HG03457 (cell line): ENCODE measurements around the gene MTO1.
"Not testable (repeated sequence)": the region's sequence is repeated elsewhere in the genome, so short reads cannot be mapped to it uniquely, and the experiment has no call there.

Experiments
- ATAC-seq: cut with Tn5 transposase; IDR thresholded peaks from one replicate; pipeline ENCODE4 v1.9.1; 2021; ENCODE audit warnings: moderate number of reproducible peaks; ENCODE audit not compliant: unreplicated experiment

Gene MTO1

DNA sequence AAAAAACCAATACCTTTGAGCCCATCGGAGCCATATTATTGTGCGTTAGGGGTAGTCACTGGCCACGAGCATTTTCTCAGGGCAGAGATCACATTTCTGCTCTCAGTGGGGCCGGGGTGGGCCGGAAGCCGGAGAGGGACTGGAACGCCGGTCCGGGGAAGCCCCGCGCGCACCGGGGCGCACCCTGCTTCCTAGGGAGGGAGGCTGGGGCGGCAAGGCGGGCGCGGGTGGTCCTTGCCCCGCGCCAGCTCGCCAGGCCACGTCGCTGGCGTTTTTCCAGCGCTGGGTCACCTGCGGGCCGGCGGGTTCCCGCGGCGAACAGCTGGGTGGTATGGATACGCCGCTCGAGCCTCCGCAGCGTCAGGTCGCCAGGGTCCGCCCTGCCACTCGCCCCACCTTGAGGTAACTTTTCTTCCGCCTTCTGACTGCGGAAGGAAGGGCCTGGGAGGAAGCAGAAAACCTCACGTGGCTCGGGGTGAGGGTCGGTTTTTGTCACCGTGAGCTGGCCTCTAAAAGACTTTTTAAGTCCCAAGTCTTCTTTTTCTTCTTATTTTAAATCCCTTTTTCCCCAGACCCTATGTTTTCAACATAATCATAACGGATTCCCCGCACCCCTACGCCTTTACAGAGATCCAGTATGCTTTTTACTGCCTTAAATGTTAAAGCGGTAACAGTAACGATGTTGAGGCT is 62.0 kb downstream of the MTO1 start:
- peak; percentile 34 for ATAC-seq

DNA sequence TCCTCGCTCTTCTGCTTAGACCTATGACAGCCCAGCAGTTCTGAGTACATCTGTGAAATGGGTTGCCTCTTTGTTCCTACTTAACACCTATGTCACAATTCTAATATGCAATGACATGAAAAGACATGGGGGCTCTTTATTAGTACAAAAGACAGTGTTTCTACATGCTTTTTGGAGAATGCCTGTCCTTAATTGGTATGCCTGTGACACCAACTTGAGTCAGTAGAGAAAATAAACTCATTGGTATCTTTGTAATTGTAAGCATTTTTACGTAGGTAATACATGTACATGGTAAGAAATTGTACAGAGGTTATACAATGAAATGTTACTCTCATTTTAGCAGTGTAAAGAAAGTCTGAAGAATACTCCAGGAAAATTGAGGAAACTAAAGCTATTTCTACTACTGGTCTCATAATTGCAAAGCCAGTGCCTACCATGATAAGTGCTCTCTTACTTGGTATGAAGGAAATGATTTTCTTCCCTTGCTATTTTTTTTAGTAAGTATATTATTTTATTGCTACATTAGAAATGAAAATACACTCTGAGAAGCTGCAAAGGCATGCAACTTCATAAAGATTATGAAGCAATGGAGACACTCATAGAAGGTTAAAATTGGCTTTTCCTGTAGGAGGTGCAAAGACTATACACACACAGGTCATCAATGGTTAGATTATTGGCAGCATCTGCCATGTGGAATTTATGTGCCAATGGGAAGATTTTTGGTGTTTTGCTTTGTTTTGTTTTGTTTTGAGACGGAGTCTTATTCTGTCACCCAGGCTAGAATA is 64.2 kb downstream of the MTO1 start:
- ATAC-seq, result no peak

DNA sequence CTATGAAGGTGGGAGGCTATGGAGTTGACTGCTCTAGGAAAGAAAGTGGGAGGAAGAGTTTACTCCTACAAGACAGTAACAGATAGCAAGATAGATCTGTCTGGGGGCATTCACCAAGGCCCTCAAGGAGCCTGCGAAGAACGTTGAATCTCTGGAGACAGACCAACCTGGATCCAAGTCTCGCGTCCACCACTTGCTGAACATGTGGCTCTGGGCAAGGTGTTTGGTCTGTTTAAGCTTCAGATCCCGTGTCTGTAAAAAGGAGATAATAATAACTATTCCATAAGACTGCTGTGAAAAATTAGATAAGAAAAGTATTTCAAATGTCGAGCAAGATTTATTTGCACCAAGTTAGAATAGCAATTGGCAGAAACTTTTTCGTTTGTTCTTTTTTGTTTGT is 67.4 kb downstream of the MTO1 start:
- no peak for ATAC-seq

DNA sequence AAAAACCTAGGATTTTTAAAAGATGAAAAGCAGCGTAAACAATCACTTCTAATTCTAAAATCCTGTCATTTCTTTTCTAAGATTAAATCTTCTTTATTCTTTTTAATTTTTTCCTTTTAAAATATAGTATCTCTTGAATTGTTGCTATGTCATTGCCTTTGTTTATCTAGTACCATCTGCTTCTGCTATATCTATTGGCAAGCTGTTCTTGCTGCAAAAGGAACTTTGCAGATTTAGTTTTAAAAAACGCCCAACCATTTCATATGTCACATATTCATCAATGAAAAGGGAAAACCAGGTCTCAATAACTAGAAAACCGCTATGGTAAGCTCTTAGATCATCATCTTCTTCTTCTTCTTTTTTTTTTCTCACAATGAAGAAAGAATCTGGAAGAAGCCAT is 70.8 kb downstream of the MTO1 start:
- no peak for ATAC-seq

DNA sequence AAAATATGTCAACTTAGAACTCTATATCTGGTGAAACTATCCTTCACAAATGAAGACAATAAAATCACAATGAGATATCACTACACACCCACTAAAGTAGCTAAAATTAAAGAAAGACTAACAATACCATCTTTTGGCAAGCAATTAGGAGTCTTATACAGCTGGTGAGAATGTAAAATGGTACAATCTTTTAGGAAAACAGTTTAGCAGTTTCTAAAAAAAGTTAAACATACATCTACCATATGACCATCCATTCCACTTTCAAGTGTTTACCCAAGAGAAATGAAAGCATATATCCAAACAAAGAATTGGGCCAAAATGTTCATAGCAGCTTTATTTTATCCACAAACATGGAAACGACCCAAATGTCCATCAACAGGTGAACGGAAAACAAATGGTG is 73.1 kb downstream of the MTO1 start:
- no peak for ATAC-seq

DNA sequence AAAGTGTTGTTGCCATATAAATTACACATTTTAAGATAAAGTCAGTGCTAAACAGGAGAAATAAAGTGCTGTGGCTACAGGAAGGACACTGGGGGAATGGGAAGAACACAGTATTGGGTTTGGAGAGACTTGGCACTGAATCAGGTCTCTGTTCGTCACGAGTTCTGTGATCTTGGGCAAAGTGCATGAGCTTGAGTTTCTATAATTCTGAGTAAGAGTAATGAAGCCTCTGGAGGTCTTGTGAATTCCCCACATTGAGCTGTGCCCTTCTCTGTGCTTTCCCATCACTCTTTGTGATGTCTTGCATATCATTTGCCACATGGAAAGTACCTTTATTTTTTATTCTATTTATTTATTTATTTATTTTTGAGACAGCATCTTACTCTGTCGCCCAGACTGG is 76.1 kb downstream of the MTO1 start:
- ATAC-seq, result no peak

DNA sequence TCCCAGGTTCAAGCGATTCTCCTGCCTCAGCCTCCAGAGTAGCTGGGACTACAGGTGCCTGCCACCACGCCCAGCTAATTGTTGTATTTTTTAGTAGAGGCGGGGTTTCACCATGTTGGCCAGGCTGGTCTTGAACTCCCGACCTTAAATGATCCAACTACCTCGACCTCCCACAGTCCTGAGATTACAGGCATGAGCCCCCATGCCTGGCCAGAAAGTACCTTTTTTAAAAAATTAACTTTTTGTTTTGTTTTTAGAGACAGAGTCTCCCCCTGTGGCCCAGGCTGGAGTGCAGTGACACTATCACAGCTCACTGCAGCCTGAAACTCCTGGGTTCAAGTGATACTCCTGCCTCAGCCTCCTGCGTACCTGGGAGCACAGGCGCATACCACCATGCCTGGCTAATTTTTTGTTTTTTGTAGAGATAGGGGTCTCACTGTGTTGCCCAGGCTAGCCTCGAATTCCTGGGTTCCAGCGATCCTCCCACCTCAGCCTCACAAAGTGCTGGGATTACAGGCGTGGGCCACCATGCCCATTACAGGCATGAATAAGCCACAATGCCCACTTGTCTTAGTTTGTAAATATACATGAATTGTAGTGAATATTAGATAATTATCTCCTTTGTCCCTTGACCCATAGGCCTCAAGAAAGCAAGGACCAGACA is 76.7 kb downstream of the MTO1 start:
- ATAC-seq, result no peak

DNA sequence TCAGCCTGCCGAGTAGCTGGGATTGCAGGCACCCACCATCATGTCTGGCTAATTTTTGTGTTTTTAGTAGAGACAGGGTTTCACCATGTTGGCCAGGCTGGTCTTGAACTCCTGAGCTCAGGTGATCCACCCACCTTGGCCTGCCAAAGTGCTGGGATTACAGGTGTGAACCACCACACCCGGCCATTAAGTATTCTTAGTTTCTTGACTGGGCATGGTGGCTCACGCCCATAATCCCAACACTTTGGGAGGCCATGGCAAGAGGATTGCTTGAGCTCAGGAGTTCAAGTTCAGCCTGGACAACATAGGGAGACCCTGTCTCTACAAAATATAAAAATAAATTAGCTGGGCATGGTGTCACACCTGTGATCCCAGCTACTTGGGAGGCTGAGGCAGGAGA is 80.9 kb downstream of the MTO1 start:
- ATAC-seq, result not testable (repeated sequence)

DNA sequence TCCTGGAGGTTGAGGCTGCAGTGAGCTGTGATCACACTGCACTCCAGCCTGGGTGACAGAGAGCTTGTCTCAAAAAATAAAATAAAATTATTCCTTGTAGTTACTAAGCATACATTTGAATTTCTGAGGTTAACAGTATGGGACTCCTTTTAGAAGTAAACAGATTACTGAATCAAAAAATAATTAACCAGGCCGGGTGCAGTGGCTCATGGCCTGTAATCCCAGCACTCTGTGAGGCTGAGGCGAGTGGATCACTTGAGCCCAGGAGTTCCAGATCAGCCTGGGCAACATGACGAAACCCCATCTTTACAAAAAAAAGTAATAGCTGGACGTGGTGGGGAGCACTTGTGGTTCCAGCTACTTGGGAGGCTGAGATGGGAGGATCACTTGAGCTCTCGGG is 81.4 kb downstream of the MTO1 start:
- no peak for ATAC-seq

DNA sequence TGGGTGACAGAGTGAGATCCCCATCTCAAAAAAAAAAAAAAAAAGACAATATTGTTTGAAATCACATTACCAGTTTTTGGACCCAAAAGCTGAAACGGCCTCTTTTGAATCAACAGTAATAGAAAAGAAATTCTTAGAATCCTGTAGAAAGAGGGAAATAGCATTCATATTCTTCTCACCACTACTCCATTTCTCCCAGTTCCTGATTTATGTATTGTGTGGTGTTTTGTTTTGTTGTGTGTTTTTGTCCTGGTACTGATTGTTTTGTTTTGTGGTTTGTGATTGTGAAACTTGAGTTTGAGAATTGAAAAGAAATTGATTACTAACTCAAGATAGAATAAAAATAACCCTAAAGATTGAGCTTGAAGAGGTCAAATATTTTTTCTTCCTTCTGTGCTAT is 85.5 kb downstream of the MTO1 start:
- no peak for ATAC-seq

DNA sequence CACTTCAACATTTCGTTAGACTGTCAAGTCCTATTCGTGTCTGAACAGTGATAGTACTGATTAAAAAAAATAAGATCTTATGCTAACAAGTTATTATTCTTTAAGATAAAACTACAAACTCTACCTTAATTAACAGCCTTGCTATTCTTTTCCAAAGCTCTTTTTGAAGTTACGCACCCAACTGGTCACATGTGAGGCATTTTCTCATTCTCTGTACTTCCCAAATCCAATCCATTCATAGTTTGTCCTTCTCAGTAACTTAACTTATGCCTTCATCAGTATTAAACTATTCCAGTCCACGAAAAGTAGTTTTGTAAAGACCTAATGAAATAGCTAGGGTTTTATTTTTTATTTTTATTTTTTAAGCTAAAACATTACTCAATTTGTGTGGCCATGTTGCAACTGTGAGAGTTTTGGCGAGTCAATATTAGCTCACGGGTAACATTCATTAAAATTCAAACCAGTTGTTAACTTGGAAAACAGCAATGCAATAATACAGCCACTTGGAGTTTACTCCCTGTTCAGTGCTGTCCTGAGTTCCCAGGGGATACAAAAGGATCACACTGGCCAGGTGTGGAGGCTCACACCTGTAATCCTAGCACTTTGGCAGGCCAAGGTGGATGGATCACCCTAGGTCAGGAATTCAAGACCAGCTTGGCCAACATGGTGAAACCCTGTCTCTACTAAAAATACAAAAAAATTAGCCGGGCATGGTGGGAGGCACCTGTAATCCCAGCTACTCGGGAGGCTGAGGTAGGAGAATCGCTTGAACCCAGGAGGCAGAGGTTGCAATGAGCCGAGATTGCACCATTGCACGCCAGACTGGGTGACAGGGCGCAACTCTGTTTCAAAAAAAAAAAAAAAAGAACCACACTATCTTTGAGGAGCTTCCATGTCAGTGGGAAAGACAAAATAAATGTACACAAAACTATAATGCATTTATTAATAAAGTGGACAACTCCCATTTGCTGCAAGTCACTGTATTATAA is 87.2 kb downstream of the MTO1 start:
- no peak for ATAC-seq

DNA sequence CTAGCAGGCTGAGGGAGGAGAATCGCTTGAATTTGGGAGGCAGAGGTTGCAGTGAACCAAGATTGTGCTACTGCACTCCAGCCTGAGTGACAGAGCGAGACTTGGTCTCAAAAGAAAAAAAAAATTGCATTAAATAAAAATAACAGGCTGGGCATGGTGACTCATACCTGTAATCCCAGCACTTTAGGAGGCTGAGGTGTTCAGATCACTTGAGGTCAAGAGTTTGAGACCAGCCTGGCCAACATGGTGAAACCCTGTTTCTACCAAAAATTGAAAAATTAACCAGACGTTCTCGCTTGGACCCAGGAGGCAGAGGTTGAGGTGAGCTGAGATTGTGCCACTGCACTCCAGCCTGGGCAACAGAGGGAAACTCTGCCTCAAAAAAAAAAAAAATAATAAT is 89.6 kb downstream of the MTO1 start:
- ATAC-seq, result not testable (repeated sequence)

DNA sequence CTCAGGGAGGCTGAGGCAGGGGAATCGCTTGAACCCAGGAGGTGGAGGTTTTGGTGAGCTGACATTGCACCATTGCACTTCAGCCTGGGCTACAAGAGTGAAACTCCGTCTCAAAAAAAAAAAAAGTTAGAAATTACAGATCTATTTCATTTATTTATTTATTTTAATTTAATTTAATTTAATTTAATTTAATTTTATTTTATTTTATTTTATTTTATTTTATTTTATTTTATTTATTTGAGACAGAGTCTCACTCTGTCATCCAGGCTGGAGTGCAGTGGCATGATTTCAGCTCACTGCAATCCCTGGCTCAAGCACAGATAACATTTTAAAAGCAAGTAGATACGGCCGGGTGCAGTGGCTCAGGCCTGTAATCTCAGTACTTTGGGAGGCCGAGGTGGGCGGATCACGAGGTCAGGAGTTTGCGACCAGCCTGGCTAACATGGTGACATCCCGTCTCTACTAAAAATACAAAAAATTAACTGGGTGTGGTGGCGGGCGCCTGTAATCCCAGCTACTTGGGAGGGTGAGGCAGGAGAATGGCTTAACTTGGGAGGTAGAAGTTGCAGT is 93.9 kb downstream of the MTO1 start:
- ATAC-seq, result not testable (repeated sequence)

DNA sequence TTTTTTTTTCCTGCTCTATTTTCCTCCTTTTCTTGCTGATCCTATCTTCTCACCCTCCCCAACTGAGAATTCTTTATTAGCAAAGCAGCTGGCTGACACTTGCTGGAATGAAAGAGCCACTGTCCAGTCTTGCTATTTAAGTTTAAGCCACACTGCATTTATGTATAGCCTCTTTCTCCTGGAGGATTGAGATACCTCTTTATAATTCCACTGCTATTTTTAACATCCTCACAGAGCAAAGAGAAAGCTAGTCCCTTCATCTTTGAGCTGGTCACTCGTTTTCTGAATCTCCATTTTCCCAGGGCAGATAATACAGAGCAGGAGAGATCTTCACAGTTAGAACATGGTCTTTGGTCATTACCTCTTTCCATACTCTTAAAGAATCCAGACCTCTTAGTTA is 95.3 kb downstream of the MTO1 start:
- ATAC-seq, result no peak
